ENCODE results near the gene TESK1.

GRCh38 chr9:35557320-35557719 is 47.7 kb upstream of the TESK1 start:
- no peak for TF ChIP-seq EZH2 (IDR thresholded peaks at IDR 0.05; ENCODE audit: insufficient read depth, poor library complexity, severe bottlenecking)
- no peak for TF ChIP-seq EZH2phosphoT487 (IDR thresholded peaks at IDR 0.05; ENCODE audit: insufficient read depth, low read depth)

Data from GM23248 (cell line).